HG03354 (cell line): ENCODE measurements around the gene CLEC2B.
"Not testable (repeated sequence)": the region's sequence is repeated elsewhere in the genome, so short reads cannot be mapped to it uniquely, and the experiment has no call there.

Experiments used
- ATAC-seq: cut with Tn5 transposase; IDR thresholded peaks from one replicate; pipeline ENCODE4 v1.9.1; 2021; ENCODE audit warnings: mild to moderate bottlenecking; ENCODE audit not compliant: unreplicated experiment, poor library complexity, severe bottlenecking

The CLEC2B gene

DNA sequence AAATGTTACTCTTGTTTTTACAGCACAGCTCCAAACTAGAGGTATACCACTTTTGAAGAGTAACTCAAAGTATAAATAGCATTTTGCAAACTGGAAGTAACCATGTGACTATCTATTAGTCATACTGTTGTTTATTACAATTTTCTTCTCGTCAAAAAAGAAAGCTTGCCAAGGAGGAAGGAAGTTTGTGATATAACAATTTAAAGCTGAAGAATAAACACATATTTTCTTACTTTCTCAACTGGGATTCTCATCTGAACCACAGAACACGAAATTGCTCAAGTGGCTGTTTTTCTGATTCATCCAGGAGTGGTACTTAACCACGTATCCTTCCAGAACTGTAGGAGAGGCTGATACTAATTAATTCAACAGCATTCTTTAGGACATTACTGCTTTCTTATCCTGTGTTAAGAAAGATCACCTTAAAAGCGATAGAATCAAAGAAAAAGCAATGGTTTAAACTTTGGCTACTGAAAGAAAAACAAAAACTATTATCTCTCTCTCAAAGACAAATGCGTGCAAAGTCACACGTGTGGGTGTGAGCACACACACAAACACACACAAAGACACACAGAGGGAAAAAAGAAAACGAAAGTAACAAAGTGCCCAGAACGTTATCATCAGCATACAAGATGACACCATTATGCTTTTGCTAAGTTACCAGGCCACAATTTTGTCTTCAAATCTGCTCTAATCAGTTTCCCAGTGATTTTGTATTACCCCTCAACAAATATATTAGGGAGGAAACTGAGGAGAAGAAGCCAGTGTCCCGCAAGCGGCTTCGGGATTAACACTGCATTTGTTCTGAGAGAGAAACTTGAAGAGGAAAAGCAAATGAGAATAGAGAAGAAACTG, at the start of gene CLEC2B:
Gene CLEC2B (minus strand): TSS at position 48 of the 855 bp plus-strand sequence.
- peak; percentile 61 for ATAC-seq

DNA sequence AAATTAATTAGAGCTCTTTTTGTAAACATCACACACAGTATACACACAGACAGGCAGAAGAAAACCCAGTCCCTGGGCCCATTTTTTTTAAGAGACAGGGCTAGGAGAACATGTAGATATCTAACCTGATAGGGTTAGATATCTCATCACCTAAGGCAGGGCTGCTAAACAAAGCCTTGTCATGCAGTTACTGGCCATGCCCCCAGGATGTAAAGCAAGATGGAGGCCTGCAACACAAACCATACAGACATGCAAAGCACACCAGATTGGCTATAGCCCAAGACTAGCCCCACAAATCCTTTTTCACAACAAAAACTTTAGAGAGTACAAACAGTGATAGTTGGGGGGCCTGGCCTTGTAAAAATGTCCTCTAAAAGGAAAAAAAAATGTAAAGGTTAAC, 42.6 kb upstream of the CLEC2B start:
- no peak for ATAC-seq

DNA sequence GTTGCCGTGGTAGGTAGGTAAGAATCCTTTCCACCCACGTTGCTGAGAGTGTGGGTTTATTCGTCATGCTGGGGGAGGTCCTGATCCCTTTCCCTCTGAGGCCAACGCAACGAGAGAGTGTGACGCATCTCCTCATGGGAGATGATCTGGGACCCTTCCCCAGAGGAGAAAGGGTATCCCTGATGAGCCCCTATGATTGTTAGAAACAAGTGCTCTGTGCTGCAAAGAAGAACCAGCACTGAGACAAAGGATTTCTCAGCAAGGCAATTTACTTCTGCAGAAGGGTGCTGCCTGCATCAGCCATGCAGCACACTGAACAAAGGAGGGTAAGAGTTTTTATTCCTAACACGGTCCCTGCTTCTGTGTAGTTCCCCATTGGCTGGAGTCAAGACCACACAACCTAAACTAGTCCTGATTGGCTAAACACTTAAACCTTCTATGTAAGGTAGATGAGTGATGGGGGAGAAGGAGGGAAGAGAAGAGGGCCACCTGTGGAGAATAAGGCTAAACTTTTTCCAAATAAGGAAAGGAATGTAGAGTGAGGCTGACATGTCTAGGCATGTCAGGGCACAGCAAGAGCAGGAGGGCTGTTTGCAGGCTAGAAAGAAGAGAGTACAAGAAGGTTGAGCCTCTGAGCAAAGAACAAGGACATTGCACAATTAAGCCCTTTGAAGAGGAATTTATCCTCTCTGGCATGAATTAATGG, 41.7 kb upstream of the CLEC2B start:
- ATAC-seq = no peak

DNA sequence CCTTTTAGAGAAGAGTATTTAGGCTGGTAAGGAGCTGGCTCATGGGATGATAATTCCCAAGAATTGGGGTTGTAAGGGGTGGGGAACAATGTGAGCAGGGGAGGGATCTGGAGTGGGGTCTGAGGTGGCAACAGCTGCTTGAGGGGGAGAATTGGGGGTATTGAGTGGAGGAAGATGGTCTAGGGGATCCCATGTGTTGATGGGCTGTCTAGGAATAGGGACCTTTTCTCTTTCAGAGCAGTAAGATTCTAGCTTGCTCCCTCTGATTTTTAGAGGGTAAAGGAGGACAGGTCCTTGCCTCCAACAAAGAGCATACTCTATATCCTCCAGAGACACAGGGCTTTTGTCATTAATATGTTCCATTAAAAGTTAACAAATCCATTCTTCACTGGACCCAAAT, 40.6 kb upstream of the CLEC2B start:
- ATAC-seq = no peak

DNA sequence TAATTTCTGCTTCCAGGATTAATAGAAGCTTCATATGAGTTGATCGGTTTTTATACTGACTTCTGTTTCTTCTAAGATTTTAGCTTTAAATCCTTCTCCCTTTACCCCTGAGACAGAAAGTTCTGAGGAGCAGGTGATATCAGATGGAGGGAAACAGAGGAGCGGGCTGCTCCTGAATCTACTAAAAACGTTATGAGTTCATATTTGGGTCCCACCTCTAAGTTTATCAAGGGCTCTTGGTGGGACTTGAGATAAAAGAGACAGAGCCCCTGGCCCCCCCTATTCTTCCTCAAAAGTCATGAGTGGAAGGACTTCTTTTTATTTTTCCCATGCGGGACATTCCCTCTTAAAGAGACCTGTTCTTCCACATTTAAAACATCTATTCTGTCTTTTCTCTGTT, 39.2 kb upstream of the CLEC2B start:
- ATAC-seq = no peak

DNA sequence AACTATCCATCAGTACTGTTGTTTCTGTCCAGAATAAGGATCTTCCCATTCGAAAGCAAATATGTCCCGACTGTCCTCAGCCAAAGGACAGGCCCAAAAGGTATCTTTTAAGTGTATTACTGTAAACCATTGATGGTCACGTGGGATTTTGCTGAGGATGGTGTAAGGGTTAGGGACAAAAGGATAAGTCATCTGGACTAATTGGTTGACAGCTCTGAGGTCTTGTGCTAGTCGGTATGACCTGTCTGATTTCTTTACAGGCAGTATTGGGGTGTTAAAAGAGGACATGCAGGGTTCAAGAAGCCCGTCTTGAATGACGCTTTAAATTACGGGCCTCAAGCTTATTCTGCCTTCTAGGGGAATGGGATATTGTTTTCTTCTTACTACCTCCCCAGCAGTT, 38.6 kb upstream of the CLEC2B start:
- ATAC-seq = no peak

DNA sequence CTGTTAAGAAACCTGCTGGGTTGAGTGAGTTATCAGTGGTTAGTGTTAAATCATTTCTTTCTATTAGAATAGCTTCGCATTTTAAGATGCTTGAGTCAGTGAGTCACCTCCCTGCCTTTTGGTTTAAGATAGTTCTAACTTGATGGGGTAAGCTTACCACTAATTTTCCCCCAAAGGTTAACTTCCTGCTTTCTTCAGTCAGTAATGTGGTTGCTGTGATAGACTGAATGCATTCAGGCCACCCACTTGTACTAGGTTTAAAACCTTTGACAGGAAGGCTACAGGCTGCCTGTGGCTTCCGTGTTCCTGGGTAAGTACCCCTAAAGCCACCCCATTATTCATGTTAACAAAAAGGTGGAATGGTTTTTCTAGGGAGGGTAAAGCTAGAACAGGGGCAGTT, 37.7 kb upstream of the CLEC2B start:
- no peak for ATAC-seq

DNA sequence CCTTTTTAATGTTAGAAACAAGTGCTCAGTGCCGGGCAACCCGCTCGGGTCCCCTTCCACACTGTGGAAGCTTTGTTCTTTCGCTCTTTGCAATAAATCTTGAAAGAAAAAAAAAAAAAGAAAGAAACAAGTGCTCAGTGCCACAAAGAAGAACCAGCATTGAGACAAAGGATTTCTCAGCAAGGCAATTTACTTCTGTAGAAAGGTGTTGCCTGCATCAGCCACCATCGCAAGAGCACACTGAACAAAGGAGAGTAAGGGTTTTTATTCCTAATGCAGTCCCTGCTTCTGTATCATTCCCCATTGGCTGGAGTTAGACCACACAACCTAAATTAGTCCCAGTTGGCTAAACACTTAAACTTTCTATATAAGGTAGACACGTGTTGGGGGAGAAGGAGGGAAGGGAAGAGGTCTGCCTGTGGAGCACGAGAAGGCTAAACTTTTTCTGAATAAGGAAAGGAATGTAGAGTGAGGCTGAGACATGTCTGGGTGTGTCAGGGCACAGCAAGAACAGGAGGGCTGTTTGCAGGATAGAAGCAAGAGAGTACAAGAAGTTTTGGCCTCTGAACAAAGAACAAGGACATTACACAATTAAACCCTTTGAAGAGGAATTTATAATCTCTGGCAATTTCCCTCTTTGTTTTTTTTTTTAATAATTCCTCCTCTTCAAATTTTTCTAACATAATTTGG, 33.5 kb upstream of the CLEC2B start:
- ATAC-seq = no peak

DNA sequence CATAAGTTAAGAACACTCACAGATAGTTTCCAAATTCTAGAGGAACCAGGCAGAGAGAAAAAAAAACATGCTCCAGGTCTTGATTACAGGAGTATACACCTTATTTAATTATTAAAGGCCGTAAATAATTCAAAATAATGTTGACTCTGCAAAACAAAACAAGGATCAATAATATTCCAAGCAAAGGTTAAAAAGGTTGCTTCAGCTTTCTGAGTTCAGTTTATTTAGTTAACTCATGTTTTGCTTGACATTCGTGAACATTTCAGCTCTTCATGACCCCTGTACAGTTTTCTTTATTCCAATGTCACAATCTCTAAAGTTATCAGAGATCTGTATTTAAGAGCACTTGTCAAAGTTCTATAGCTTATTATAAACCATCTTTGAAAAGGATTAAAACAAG, 31.8 kb upstream of the CLEC2B start:
- ATAC-seq = no peak

DNA sequence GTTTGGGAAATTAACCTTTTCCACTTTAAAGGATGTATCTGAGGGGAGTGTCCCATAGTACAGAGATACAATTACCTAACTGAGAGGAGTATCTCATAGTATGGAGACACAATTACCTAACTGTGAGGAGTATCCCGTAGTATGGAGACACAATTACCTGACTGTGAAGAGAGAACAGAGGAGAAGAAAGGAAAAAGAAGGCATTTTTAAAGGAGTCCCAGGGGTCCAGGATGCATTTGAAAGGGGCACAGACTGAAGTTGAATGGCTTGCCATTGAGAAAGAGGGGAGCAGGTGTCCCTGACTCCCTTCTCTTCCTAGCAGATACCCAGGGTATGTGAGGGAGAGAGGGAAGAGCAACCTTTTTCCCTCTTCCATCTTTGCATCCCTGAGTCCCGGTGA, 30.1 kb upstream of the CLEC2B start:
- ATAC-seq = no peak

DNA sequence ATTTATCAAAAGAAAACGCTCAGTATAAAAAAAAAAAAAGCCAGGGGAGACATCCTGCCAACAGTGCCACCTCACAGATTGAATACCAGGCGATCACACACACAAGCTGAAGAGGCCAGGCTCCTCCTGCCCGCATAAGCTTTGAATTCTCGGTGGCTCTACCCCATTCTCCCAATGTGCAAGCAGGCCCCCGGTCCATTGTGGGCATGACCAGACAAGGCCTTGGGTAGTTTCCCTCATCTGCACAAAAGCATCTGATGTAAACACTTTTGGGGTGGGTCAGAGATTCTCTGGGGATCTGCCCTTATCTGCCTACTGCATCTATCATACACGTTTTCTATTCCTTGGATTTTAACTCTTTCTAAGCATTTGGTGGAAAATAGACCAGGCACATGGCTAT, 28.4 kb upstream of the CLEC2B start:
- no peak for ATAC-seq

DNA sequence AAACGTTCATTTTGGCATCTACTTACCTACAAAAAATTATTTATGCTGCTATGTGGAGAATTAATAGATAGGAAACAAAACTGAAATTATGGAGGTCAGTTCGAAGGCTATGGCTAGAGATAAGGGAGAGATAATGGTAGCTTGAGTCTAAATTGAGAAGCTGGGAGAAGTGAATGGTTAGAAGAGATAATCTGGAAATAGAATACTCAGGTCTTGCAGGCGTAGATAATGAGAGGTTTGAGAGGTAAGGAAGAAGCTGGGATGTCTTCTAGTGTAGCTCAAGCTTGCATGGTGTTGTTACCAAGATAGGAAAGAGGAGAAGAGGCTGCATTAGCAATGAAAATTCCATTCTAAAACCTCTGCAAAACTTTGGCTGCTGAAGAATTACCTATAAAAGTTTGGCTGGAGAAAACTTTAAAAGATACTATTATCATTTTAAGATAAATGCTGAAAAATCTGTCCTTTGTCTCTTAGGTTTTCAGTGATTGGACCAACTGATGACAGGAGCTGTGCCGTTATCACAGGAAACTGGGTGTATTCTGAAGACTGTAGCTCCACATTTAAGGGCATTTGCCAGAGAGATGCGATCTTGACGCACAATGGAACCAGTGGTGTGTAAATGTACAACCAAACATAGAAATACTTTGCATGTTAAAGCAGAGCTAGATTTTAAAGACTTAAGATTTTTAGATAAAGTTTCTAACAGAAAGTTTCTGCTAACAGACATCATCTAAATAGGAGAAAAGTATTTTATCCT, 26.2 kb upstream of the CLEC2B start:
- no peak for ATAC-seq

DNA sequence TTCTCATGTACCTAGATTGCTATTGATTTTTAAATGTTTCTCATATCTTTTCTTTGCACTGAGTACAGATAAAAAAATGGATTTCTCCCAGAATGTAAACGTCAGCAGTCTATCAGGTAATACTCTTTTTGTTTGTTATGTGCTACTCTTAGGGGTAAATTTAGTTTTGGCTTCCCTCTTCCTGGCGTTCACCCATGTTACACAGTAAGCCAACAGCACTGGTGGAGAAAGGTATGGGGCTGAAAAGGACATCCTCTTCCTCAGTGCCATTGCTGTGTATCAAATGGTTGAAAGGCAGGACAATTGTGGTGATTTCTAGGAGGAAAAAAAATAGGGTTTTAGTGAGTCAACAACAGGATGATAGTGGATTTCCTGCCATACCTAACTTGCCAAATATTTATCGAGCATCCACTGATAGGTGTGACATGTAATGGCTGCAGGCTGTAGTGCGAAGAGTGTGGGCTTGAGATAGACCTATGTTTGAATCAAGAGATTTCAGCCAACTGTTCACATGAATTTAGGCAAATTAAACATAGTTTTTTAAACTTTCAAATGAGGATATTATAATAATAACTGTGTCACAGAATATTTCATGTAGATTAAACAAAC, 19.6 kb upstream of the CLEC2B start:
- ATAC-seq = no peak

DNA sequence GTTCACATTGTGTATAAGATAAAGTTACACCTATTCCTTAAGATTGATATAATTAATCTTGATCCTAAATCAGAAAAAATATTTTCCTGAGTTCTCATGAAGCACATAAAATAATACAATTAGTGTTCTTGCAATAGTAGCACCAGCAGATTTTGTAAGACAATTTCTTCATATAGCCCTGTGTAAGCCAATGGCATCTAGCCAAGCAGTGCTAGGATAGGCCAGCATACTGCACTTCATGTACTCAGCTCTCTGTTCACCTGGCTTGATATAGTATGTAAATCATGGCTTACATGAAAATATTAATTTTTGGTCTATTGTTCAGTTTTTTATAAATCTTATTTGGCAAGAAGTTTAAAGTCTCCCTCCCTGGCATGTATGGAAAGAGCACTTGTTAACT, 14.0 kb upstream of the CLEC2B start:
- no peak for ATAC-seq

DNA sequence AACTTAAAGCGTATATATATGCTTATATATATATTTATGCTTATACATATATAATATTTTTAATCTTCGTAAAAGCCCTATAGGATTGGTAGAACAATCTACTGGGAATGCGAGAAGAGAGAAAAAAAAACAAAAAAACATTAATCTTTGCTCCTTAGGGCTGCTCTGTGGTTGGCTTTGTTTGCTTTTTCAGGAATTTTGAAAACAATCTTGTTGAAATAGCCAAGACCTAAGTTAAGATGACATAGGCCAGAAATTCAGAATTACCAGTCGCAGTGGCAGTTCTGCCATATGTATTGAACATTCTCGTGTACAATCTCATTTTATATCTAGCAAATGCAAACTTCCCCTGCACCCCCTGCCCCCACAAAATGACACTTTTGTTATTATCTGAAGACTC, 12.8 kb upstream of the CLEC2B start:
- ATAC-seq = no peak

DNA sequence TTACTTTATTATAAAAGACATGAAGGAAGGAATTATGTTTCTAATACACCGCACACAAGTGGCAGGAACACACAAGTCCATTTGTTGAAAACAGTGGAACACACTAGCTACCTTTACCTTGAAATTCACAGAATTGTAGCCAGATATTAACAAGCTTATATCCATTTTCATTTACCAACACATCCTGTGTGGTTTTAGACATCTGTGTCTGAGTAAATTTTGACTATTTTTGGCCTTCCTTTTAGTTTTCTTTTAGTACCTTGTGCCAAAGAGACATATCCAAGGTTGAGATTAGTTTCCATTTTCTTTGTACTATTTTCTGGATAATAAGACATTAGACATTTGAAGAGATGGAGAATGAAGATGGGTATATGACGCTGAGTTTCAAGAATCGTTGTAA, 12.1 kb upstream of the CLEC2B start, which contains the start of gene KLRF2:
Gene KLRF2 (plus strand): TSS at position 244 of the 400 bp plus-strand sequence. CDS start 107 bp downstream, at position 351.
- no peak for ATAC-seq

DNA sequence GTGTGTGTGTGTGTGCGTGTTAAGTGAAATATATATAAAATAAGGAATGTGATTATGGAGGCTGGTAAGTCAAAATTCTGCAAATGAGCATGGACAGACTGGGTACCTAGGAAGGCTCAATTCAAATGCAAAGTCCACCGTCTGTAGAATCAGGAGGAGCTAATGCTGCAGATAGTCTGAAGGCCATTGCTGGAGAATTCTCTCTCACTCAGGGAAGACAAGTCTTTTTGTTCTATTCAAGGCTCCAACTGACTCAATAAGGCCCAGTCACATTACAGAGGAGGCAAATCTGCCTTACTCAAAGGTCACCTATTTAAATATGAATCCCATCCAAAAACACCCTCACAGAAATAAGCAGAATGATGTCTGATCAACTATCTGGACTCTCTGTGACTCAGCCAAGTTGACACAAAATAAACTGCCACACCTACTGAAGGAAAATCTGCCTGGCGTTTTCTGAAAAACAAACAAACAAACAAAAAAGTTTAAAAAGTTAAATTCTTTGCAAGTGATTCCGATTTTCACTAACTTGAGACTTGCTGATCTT, 11.5 kb upstream of the CLEC2B start:
- ATAC-seq = no peak

DNA sequence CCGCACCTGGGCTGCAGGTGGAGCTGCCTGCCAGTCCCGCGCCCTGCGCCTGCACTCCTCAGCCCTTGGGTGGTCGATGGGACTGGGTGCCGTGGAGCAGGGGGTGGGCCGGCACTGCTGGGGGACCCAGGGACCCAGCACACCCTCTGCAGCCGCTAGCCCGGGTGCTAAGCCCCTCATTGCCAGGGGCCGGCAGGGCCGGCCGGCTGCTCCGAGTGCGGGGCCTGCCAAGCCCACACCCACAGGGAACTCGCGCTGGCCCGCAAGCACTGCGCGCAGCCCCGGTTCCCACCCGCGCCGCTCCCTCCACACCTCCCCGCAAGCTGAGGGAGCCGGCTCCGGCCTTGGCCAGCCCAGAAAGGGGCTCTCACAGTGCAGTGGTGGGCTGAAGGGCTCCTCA, 7.0 kb upstream of the CLEC2B start:
- ATAC-seq = not testable (repeated sequence)

DNA sequence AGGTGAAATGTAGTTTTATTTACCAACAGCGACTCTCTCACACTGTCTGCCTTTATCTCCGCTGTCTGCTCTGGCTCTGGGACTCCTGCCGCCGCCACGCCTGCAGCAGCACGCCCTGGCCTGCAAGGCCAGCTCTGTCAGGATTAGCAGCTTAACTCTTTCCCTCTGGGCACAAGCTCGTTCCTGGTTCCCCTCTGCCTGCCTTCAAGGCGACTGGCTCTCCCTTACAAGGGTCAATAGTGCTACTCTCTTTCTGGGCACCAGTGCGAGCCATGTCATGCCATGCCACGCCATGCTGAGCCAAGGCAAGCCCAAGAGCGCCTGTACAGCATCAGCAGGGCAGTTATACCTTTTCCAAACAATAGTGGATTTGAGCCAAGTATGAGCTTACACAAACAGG, 3.6 kb upstream of the CLEC2B start:
- no peak for ATAC-seq
